H1 (cell line): ENCODE results near the gene ROS1.

Source experiments
- ATF3 ChIP-seq: IDR thresholded peaks from 2 replicates; pipeline ENCODE4 v1.6.1; 2011; ENCODE audit warnings: low read depth, mild to moderate bottlenecking, low read length; ENCODE audit not compliant: insufficient read depth
- CTCF ChIP-seq, 3 experiments: IDR thresholded peaks; 1 replicate in 2 of 3; 2 replicates in 1 of 3; pipeline versions ENCODE4 v1.5.1 to v1.6.1; 2011; ENCODE audit warnings: low read length in 3 of 3, mild to moderate bottlenecking in 3 of 3, inconsistent platforms in 2 of 3, low read depth in 1 of 3, moderate library complexity in 1 of 3; ENCODE audit not compliant: insufficient read depth in 1 of 3; ENCODE audit errors: control extremely low read depth in 1 of 3
- E2F6 ChIP-seq: IDR thresholded peaks from 2 replicates; pipeline ENCODE4 v1.6.1; 2012; ENCODE audit warnings: inconsistent platforms
- EZH2 ChIP-seq: fragments of 200-600 bp; sonication (generic); IDR thresholded peaks from 2 replicates; pipeline ENCODE4 v1.7.1; 2012; ENCODE audit warnings: low read depth, mild to moderate bottlenecking, moderate library complexity, low read length, inconsistent platforms; ENCODE audit not compliant: severe bottlenecking
- KDM1A ChIP-seq: fragments of 200-600, 300-600 bp; sonication (generic); IDR thresholded peaks from 2 replicates; pipeline ENCODE4 v1.7.1; 2016; ENCODE audit warnings: mild to moderate bottlenecking, low read length, borderline replicate concordance
- MAFK ChIP-seq: IDR thresholded peaks from 2 replicates; pipeline ENCODE4 v1.6.1; 2012; ENCODE audit warnings: low read depth, mild to moderate bottlenecking, improper control_type of control experiment, low read length
- MAX ChIP-seq: IDR thresholded peaks from 2 replicates; pipeline ENCODE4 v1.6.1; 2012; ENCODE audit warnings: inconsistent platforms
- SIN3A ChIP-seq, 2 experiments: IDR thresholded peaks in 1 of 2; conservative IDR thresholded peaks in 1 of 2; 2 replicates each; pipeline ENCODE4 v1.6.1; 2011 to 2012; ENCODE audit warnings: low read length in 2 of 2, improper control_type of control experiment in 1 of 2, low read depth in 1 of 2, mild to moderate bottlenecking in 1 of 2

GRCh38 chr6:117387454-117387974 is 38.2 kb downstream of the ROS1 start:
- TF ChIP-seq ATF3 (no peak), SIN3A (conservative IDR thresholded peaks at IDR 0.05 in 1 of 2, IDR thresholded peaks at IDR 0.05 in 1 of 2; ENCODE audit: low read depth in 1 of 2, low read length in 2 of 2) (no peak), EZH2 (no peak), MAFK (no peak), CTCF (IDR thresholded peaks at IDR 0.05; ENCODE audit: control extremely low read depth in 1 of 3, insufficient read depth in 1 of 3, low read depth in 1 of 3, low read length in 3 of 3) (no peak), E2F6 (no peak), KDM1A (no peak), MAX (no peak)
